ENCODE results near the gene KLF17. TPM values are rescaled to one million over a fixed set of nuclear protein-coding genes. Genes with fewer than 3 reads are reported as not detected.

Gene KLF17
- total and polyA plus RNA-seq, 10 donors = 0.26 TPM; not detected in 9

DNA sequence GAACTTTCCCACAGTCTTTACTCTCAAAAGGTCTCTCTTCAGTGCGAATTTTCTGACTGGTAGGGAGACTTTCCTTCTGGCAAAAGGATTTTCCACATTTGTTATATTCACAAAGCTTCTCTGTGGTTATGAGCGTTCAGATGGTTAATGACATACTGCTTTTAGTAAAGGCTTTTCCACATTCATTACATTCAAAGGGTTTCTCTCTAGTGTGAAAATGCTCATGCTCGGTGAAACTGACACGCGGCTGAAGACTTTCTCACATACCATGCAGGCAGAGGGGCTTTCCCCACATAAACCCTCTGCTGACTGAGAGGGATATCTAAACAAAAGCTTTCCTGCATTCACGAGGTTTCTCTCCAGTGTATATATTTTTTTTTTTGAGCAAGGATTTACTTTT lies 32.7 kb downstream of the KLF17 start:
- Histone ChIP-seq H3K9me3 (peaks cover 0 to 9% (median 8%) of the 10 kb centered on the region in 8 donors), H3K4me1 (no peaks in the 10 kb centered on the region), H3K27me3 (replicated peaks in 1 of 7) (peaks cover 0 to 29% (median 0%) of the 10 kb centered on the region in 7 donors), H3K27ac (no peak overlapping the region), H3K4me3 (no peak overlapping the region), H3K36me3 (no peaks in the 10 kb centered on the region)
- no peak for DNase-seq
- 55 to 82% (median 67%) methylated on average over 6 of the region's 6 CpGs for WGBS, 5 donors
- TF ChIP-seq CTCF (IDR thresholded peaks at IDR 0.05 in 8 of 11, conservative IDR thresholded peaks at IDR 0.05 in 3 of 11) = no peak
- no peak for TF ChIP-seq POLR2A (IDR thresholded peaks at IDR 0.05)
- no peak for TF ChIP-seq POLR2AphosphoS5 (IDR thresholded peaks at IDR 0.05)
- intact Hi-C loops (cut with DNase I; ENCODE audit: low total_unique reads) = no loop called here

GRCh38 chr1:44151808-44152207 lies 33.2 kb downstream of the KLF17 start:
- no peak for TF ChIP-seq POLR2A (IDR thresholded peaks at IDR 0.05)
- no peak for TF ChIP-seq CTCF (IDR thresholded peaks at IDR 0.05 in 8 of 11, conservative IDR thresholded peaks at IDR 0.05 in 3 of 11)
- no peak for TF ChIP-seq POLR2AphosphoS5 (IDR thresholded peaks at IDR 0.05)
- H3K4me1 ChIP-seq = no peaks in the 10 kb centered on the region
- WGBS, 5 donors = 28 to 74% (median 57%) methylated on average over 1 of the region's 1 CpG
- H3K36me3 ChIP-seq = no peaks in the 10 kb centered on the region
- H3K27me3 ChIP-seq (replicated peaks in 1 of 7) = peaks cover 0 to 29% (median 0%) of the 10 kb centered on the region in 7 donors
- intact Hi-C loops (cut with DNase I; ENCODE audit: low total_unique reads) = no loop called here
- H3K9me3 ChIP-seq = peaks cover 0 to 4% (median 3%) of the 10 kb centered on the region in 8 donors
- no peak for DNase-seq
- no peak overlapping the region for H3K4me3 ChIP-seq
- no peak overlapping the region for H3K27ac ChIP-seq

GRCh38 chr1:44152692-44153091 lies 34.1 kb downstream of the KLF17 start:
- Histone ChIP-seq H3K4me3 (no peak overlapping the region), H3K36me3 (no peaks in the 10 kb centered on the region), H3K27ac (no peak overlapping the region), H3K9me3 (no peaks in the 10 kb centered on the region), H3K4me1 (no peaks in the 10 kb centered on the region), H3K27me3 (replicated peaks in 1 of 7) (peaks cover 0 to 29% (median 0%) of the 10 kb centered on the region in 7 donors)
- 71 to 90% (median 77%) methylated on average over 1 of the region's 1 CpG for WGBS, 5 donors
- no peak for DNase-seq
- intact Hi-C loops (cut with DNase I; ENCODE audit: low total_unique reads) = no loop called here
- no peak for TF ChIP-seq POLR2AphosphoS5 (IDR thresholded peaks at IDR 0.05)
- no peak for TF ChIP-seq CTCF (IDR thresholded peaks at IDR 0.05 in 8 of 11, conservative IDR thresholded peaks at IDR 0.05 in 3 of 11)
- TF ChIP-seq POLR2A (IDR thresholded peaks at IDR 0.05) = no peak

- H3K9me3 ChIP-seq = no peaks in the 10 kb centered on the region
- no peaks in the 10 kb centered on the region for H3K36me3 ChIP-seq
- H3K27ac ChIP-seq = no peak overlapping the region
- H3K4me1 ChIP-seq = no peaks in the 10 kb centered on the region
- WGBS, 5 donors = 88 to 94% (median 91%) methylated on average over 3 of the region's 3 CpGs
- intact Hi-C loops (cut with DNase I; ENCODE audit: low total_unique reads) = no loop called here
- DNase-seq = no peak
- H3K4me3 ChIP-seq = no peak overlapping the region
- H3K27me3 ChIP-seq (replicated peaks in 1 of 7) = peaks cover 0 to 29% (median 0%) of the 10 kb centered on the region in 7 donors
- TF ChIP-seq POLR2A (IDR thresholded peaks at IDR 0.05) = no peak
- TF ChIP-seq CTCF (IDR thresholded peaks at IDR 0.05 in 8 of 11, conservative IDR thresholded peaks at IDR 0.05 in 3 of 11) = no peak
- no peak for TF ChIP-seq POLR2AphosphoS5 (IDR thresholded peaks at IDR 0.05)
Measured at GRCh38 chr1:44154049-44154448, 35.4 kb downstream of the KLF17 start.
